Limb (tissue), 2 donors: ENCODE data around the gene C7.
A peak's percentile ranks its signal among the peaks of the same experiment; 100 is the strongest.
"Not testable (repeated sequence)": the region's sequence is repeated elsewhere in the genome, so short reads cannot be mapped to it uniquely, and the experiment has no call there.

Experiments used
- DNase-seq, 2 donors: peaks; one replicate each; pipeline ENCODE4 v3.0.0-alpha.2; 2016; ENCODE audit errors: extremely low spot score in 2 of 2

C7 gene

DNA sequence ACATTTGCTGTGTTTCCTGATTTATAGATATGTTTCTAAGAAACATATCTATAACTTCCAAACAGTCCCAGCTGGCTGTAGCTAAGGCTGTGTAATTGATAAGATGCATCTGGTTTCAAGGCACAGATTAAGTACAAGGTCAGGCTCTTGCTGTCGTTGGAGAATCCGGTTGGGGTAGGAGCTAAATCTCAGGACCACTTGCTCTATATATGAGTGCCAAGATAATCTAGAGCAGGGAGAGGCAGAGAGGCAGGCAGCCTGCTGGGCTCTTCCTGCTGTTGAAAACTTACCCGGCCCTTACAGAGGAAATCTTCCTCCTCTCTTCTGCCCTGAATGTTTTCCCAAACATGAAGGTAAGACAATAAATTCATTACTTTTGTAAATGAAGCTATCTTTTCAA is at the start of gene C7:
Gene C7, plus strand, starts transcription at position 234 of the 400 bp plus-strand sequence. Its CDS starts 114 bp downstream, at position 348.
- DNase-seq = peak in 1 of 2 donors; percentile 31

DNA sequence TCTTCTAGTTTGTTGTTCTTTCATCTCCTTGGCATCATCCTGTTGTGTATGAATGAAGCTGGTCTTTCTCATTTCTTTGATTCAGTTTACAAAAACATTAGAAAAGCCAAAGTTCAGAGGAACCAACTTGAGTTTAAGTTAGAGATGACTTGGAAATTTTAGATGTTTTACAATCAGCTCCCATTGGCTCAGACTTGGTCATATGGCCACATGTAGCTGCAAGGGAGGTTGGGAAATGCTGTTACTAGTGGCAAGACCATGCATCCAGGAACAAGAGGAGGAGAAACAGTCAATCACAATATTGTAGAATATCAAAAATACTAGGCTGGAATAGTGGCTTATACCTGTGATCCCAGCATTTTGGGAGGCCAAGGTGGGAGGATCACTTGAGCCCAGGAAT is 48.6 kb upstream of the C7 start:
- DNase-seq = no peak

- not testable (repeated sequence) for DNase-seq
Observed at GRCh38 chr5:40865004-40865403, 44.3 kb upstream of the C7 start.

GRCh38 chr5:40866844-40867243 is 42.5 kb upstream of the C7 start:
- no peak for DNase-seq

DNA sequence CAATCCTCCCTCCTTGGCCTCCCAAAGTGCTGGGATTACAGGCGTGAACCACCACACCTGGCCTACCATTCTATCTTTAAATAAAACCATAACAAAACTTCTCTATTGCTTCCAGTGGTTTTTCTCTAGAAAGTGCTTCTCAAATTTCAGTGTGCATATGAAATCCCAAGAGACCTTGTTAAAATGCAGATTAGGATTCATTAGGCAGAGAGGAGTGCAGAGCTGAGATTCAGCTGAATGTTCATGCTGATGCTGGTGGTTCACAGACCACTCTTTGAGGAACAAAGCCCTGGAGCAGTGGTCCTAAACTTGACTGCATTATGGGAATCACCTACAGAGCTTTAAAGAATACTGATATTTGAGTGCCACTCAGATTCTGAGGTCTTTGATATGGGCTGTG is 39.9 kb upstream of the C7 start:
- DNase-seq = no peak

DNA sequence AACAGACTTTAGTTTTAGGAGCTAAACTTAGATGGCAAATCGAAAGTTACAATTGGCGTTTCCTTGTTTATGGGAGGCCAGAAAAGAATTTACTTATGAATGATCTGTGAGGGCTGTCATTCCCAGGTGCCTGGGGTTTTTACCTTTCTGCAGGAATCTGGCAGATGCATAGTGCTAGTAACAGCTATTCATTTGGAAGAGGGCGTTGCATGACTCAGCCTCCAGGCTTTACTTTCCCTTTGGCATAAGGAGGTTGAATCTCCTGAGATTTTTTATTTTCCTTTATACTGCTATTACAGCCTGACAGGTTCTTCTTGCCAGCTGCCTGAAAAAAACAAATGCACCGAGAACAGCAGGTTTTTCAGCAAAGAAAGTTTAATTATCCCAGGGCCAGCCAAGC is 38.1 kb upstream of the C7 start:
- DNase-seq = no peak

GRCh38 chr5:40872253-40872652 is 37.0 kb upstream of the C7 start:
- DNase-seq = not testable (repeated sequence)

DNA sequence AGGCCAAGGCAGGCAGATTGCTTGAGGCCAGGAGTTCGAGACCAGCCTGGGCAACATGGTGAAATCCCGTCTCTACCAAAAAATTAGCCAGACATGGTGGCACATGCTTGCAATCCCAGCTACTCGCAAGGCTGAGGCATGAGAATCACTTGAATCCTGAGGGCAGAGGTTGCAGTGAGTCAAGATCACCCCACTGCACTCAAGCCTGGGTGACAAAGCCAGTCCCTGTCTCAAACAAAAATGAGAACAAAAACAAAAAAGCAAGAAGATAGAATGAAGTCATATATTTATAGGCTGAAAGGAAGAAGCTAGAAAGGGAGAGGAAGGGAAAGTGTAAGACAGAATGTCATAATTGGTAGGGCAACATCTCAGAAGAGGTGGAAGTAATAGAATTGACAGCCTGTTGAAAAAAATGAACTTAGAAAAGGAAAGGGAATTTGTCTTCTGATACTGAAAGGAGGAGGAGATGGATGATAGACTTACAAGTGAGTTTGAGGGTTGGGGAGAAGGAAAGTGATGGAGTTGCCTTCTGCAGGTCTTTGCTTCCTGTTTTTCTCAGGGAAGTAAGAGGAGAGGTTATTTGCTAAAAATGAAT is 35.9 kb upstream of the C7 start:
- no peak for DNase-seq

DNA sequence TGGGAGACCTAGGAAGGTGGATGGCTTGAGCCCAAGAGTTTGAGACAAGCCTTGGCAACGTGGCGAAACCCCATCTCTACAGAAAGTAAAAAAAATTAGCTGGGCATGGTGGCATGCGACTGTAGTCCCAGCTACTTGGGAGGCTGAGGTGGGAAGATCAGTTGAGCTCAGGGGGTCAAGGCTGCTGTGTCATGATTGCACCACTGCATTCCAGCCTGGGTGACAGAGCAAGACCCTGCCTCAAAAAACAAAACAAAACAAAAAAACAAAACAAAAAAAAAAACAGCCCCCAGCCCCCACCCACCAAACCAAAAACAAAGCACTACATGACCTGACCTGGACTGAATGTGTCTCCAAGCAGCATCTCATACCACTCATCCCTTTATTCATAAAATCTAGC is 33.3 kb upstream of the C7 start:
- DNase-seq = no peak

DNA sequence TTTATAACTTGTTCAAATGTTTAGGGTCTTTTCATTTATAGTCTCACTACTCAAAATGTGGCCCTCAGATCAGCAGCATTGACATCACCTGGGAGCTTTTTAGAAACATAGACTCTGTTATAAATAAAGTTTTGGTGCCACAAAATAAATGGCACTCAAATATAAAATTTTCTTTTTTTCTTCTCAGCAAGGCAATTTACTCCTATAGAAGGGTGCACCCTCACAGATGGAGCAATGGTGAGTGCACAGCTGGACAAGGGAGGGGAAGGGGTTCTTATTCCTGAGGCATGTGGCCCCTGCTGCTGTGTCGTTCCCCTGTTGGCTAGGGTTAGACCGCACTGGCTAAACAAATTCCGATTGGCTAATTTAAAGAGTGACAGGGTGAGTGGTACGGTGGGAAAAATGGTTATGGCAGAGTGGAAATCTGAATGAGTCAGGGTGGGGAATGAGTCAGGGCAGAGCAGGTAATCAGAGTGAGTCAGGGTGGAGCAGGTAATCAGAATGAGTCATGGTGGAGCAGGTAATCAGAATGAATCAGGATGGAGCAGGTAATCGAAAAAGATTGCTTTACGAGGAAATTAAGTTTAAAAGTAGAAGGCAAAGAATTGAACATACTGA is 31.8 kb upstream of the C7 start:
- no peak for DNase-seq

GRCh38 chr5:40879163-40879942 is 29.9 kb upstream of the C7 start:
- DNase-seq = peak in 1 of 2 donors; percentile 61

GRCh38 chr5:40882291-40882690 is 27.0 kb upstream of the C7 start:
- DNase-seq = no peak

DNA sequence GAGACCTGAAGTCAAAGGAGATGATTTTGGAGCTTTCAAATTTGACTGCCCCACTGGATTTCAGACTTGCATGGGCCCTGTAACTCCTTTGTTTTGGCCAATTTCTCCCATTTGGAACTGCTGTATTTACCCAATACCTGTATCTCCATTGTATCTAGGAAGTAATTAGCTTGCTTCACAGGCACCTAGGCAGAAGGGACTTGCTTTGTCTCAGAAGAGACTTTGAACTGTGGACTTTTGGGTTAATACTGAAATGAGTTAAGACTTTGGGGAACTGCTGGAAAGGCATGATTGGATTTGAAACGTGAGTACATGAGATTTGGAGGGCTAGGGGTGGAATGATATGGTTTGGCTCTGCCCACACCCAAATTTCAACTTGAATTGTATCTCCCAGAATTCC is 26.2 kb upstream of the C7 start:
- DNase-seq = not testable (repeated sequence)

DNA sequence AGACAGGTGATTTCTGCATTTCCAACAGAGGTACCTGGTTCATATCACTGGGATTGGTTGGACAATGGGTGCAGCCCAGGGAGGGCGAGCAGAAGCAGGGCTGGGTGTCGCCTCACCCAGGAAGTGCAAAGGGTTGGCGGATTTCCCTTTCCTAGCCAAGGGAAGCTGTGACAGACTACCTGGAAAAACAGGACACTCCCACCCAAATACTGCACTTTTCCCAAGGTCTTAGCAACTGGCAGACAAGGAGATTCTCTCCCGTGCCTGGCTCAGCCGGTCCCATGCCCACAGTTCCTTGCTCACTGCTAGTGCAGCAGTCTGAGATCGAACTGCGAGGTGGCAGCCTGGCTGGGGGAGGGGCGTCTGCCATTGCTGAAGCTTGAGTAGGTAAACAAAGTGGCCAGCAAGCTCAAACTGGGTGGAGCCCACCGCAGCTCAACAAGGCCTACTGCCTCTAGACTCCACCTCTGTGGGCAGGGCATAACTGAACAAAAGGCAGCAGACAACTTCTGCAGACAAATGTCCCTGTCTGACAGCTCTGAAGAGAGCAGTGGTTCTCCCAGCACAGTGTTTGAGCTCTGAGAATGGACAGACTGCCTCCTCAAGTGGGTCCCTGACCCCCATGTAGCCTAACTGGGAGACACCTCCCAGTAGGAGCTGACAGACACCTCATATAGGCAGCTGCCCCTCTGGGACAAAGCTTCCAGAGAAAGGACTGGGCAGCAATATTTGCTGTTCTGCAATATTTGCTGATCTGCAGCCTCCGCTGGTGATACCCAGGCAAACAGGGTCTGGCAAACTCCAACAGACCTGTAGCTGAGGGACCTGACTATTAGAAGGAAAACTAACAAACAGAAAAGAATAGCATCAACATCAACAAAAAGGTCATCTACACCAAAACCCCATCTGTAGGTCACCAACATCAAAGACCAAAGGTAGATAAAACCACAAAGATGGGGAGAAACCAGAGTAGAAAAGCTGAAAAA is 13.6 kb upstream of the C7 start:
- DNase-seq = not testable (repeated sequence)

DNA sequence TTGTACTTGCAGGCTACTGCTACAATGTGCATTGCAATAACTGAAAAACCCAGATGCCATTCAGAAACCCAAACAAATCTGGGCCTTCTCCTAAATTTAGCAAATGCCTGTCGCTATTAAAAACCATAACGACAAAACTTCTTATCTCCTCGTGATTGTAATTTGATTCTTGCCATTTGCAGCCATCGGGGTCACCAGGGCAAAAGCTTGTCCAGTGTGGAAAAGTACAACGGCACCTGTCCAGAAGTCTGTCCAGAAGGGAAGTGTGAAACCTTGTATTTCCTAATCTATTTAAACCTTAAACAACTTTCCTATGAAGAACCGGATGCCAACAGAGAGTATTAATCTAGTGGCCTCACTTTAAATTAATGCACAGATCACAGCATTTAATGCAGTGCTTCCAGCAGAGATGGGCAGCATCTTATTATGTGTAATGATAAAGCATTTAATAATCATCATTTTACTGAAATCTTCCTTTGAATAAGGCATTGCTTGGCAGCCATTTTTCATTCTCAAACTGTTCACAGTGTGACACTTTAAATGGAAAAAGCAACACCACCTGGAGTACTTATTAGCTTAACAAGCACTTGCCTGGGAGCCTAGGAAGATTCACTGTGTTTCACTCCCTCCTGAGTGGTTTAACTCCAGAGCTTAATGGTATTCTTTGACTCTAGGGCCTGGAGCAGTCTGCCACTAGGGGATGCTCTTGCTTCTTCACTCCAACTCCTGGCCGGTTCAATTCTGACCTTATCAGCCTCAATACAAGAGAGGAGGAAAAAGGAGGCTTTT is 4.9 kb upstream of the C7 start:
- peak; percentile 59 to 60 for DNase-seq

DNA sequence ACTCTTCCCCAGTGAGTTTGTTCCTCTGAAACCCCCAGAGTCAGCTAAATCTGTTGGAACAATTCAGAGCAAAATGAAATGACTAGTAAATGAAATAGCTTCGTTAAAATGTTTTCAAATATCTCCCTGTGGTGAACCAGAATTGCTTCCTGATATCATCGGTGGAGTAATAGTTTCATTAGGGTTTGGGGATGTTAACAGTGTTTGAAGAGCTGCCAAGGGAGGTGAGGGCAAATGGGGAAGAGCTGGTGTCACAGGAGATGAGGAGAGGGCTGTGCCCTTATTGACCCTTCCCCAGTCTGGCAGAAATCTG is 4.3 kb upstream of the C7 start:
- no peak for DNase-seq

- no peak for DNase-seq
Observed at GRCh38 chr5:40906351-40906751, 2.9 kb upstream of the C7 start.

- DNase-seq = no peak
Observed at GRCh38 chr5:40909723-40910122, 426 bp downstream of the C7 start.

DNA sequence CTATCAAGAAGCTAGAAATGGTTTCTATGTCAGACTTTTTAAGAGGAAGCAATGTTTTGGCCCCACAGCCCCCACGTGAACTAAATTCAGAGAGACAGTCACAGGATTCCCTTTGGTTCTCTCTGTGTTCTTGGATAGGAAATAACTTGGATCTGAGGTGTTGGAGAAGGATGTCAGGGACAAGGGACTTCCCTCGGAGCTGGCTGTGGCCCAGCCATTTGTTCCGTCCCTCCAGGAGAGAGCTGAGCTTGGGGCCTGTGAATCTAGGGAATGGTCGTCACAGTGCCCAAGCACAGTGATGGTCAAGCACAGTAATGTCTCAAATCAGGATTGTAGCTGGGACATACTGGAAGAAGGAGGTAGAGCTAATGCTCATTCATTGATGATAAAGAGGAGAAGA is 2.0 kb downstream of the C7 start:
- no peak for DNase-seq

GRCh38 chr5:40914835-40915234 is 5.5 kb downstream of the C7 start:
- DNase-seq = no peak

DNA sequence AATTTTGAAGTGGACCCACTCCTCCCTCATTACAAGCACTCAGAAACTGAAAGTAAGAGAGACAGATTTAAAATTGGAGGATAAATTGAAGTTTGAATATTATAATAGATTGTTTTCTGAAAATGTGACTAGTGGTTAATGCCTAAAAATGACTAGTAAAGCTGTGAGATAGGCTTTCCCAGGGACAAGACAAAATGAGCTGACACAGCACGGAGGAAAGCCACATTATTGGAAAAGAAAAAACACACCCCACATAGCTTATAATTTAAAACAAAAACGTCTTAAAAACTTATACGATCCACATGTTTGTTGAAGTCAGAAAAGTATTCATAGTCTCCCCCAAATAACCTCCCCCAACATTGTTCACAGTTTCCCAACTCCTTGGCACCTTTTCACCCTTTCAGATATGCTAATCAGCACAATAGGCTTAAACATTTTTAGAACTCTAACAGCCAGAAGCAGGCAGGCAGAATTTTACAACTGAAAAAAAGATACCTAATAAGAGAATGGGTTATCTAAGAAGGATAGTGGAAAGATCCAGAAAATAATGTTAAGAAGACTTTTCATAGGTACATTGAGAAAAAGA is 6.1 kb downstream of the C7 start:
- DNase-seq = no peak
